HL-60 (cell line): Measurements from ENCODE around the gene JAM2.

Experiments
- DNase-seq, 2 experiments: peaks; one replicate each; pipeline ENCODE4 v3.0.0-alpha.2; 2010 to 2020; ENCODE audit warnings: low read depth in 1 of 2, low spot score in 1 of 2
- H3K27ac ChIP-seq: fragments of 250-450 bp; sonication (Bioruptor Pico); replicated peaks from 2 replicates; pipeline ENCODE4 v1.5.1; 2020; ENCODE audit warnings: mild to moderate bottlenecking, moderate library complexity
- H3K27me3 ChIP-seq: fragments of 250-450 bp; sonication (Bioruptor Pico); 2 replicates; pipeline ENCODE4 v1.5.1; 2021; ENCODE audit warnings: mild to moderate bottlenecking, moderate library complexity; ENCODE audit not compliant: insufficient read depth, poor library complexity, severe bottlenecking
- H3K4me3 ChIP-seq: replicated peaks from 2 replicates; pipeline ENCODE4 v1.5.1; 2011; ENCODE audit warnings: mild to moderate bottlenecking, control low read depth, low read length; ENCODE audit not compliant: insufficient read depth
- CTCF ChIP-seq: IDR thresholded peaks from one replicate; pipeline ENCODE4 v1.5.1; 2011; ENCODE audit warnings: low read length, control low read depth, inconsistent platforms; ENCODE audit not compliant: insufficient read depth
- GABPA ChIP-seq: IDR thresholded peaks from 2 replicates; pipeline ENCODE4 v1.6.1; 2012; ENCODE audit warnings: low read depth
- POLR2AphosphoS5 ChIP-seq: IDR thresholded peaks from 2 replicates; pipeline ENCODE4 v1.6.1; 2012; ENCODE audit warnings: low read depth
- SPI1 ChIP-seq: IDR thresholded peaks from 2 replicates; pipeline ENCODE4 v1.6.1; 2012; ENCODE audit warnings: low read depth, mild to moderate bottlenecking, borderline replicate concordance
- long read RNA-seq: library from polyadenylated mRNA; unstranded; transcript quantifications from one replicate; pipeline ENCODE4 v2.0.0, GENCODE V29; 2020
- TF ChIP-seq, protein P1 (sequence below): IDR thresholded peaks from 2 replicates; pipeline ENCODE4 v1.6.1; 2012; ENCODE audit warnings: low read depth; ENCODE audit not compliant: insufficient replicate concordance

The JAM2 gene, protein sequence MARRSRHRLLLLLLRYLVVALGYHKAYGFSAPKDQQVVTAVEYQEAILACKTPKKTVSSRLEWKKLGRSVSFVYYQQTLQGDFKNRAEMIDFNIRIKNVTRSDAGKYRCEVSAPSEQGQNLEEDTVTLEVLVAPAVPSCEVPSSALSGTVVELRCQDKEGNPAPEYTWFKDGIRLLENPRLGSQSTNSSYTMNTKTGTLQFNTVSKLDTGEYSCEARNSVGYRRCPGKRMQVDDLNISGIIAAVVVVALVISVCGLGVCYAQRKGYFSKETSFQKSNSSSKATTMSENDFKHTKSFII
- long read RNA-seq, partial matches to known transcripts, result 0 of 1 reads
- long read RNA-seq, other reads (novel, unspliced or antisense), result 1 of 1 reads

DNA sequence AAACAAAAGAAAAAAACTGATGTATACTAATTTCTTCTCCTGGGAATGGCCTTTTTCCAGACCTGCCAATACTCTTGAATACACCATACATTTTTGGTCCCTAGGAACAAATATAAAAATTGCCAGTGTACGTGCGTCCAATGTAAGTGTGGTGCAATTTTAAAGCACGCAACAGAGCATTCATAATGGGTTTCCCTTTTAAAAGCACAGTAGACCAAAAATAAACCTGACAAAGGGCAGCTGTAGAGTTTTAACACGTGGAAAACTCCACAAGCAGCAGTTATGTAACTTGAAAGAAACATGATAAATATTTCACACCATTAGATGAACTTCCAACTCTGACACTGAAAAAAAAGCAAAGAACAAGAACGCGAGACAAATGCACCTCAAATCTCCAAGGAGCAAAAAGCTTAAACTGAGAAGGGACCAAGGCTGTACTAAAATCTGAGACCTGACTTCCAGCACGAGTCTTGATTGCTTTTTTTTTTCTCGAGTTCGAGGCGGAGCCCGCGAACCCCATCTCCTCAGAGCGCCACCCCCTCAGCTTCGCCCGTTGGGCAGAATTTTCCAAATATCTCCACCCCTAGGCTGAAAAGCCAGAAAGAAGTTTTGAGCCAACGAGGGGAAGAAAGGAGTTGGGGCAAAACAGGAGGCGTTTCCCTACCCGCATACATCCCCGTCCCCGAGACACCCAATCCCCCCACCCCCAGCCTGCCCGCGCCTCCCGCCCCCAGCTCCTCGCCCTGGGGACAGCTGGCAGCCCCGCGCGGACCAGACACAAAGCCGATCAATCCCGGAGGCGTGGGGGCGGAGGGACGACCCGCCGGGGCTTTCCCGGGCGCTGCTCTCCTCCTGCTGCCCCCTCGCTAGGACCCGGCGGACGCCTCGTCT, at the start of gene JAM2:
Gene JAM2, plus strand, starts transcription at position 599 of the 891 bp plus-strand sequence. CDS start 564 bp downstream, outside the sequence.
- DNase-seq, result no peak
- TF ChIP-seq POLR2AphosphoS5 (no peak), CTCF (no peak), SPI1 (no peak), GABPA (no peak)
- TF ChIP-seq, protein P1, sequence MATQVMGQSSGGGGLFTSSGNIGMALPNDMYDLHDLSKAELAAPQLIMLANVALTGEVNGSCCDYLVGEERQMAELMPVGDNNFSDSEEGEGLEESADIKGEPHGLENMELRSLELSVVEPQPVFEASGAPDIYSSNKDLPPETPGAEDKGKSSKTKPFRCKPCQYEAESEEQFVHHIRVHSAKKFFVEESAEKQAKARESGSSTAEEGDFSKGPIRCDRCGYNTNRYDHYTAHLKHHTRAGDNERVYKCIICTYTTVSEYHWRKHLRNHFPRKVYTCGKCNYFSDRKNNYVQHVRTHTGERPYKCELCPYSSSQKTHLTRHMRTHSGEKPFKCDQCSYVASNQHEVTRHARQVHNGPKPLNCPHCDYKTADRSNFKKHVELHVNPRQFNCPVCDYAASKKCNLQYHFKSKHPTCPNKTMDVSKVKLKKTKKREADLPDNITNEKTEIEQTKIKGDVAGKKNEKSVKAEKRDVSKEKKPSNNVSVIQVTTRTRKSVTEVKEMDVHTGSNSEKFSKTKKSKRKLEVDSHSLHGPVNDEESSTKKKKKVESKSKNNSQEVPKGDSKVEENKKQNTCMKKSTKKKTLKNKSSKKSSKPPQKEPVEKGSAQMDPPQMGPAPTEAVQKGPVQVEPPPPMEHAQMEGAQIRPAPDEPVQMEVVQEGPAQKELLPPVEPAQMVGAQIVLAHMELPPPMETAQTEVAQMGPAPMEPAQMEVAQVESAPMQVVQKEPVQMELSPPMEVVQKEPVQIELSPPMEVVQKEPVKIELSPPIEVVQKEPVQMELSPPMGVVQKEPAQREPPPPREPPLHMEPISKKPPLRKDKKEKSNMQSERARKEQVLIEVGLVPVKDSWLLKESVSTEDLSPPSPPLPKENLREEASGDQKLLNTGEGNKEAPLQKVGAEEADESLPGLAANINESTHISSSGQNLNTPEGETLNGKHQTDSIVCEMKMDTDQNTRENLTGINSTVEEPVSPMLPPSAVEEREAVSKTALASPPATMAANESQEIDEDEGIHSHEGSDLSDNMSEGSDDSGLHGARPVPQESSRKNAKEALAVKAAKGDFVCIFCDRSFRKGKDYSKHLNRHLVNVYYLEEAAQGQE, result no peak
- Histone ChIP-seq H3K27me3 (peaks cover 26% of the 10 kb centered on the region), H3K27ac (no peak within 1 kb of the TSS), H3K4me3 (peak within 1 kb of the TSS; percentile 57)

GRCh38 chr21:25589887-25590286, 49.2 kb upstream of the JAM2 start:
- Histone ChIP-seq H3K27ac (no peak overlapping the region), H3K4me3 (no peak overlapping the region), H3K27me3 (no peaks in the 10 kb centered on the region)
- peak; percentile 15; the same call in 1 of the 2 replicates for TF ChIP-seq SPI1
- TF ChIP-seq, protein P1, result no peak
- no peak for DNase-seq

DNA sequence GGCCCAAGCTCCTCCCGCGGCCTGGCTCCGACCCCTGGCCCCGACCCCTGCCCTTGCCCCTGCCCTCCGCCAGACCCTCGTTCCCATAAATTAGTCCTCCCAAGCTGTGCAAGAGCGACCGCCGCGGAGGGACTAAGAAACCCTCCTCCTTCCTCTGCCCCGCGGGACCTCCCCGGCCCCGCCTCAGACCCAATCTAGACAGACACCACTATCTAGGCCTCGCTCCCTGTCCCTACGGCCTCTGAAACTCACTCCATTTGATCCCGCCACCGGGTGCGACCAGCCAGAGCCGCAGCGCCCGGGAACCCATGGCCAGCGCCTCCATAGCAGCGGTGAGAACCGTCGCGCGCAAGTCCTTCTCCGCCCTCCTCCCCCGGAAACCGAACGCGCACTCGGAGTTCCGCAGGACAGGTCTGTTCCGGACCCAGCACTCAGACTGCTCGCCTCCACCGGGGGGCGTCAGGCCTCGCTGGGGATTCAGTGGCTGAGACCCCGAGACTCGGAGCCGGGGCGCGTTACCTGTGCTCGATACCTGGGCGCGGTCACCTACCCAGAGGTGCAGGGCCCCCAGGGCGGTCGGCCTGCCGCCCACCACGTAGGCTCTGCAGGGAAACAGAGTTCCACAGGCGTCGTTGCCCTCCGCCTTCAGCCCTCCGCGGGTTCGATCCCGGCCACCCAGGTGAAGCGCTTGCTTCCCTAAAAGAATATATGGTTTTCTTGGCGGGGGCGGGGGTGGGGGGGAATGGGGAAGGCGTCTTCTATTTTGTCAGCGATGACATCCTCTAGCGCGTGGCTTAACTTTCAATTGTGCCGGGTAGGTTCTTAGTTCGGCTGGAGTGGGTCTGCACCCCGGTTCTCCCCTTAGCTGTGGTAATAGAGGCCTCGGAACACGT, 31.7 kb upstream of the JAM2 start, which contains the start of gene MRPL39:
Gene MRPL39, minus strand, starts transcription at position 331 of the 893 bp plus-strand sequence. Its CDS starts 6 bp downstream, at position 325.
- peak within 1 kb of the TSS; percentile 92 for H3K4me3 ChIP-seq
- H3K27me3 ChIP-seq, result no peaks in the 10 kb centered on the region
- DNase-seq, result peak; percentile 56 to 90
- TF ChIP-seq SPI1, result peak; percentile 20; the same call in 1 of the 2 replicates
- TF ChIP-seq CTCF, result peak; percentile 21
- TF ChIP-seq GABPA, result peak; percentile 91
- TF ChIP-seq, protein P1, result peak; percentile 81
- TF ChIP-seq POLR2AphosphoS5, result peak; percentile 96
- H3K27ac ChIP-seq, result peak within 1 kb of the TSS; percentile 84
